GM06990 (cell line): Measurements from ENCODE around the gene ARTN.
A peak's percentile ranks its signal among the peaks of the same experiment; 100 is the strongest.

ENCODE experiments used
- DNase-seq: peaks from one replicate; pipeline ENCODE4 v3.0.0-alpha.2; 2011; ENCODE audit not compliant: insufficient read length; ENCODE audit errors: extremely low read depth
- H3K27me3 ChIP-seq: replicated peaks from 2 replicates; pipeline ENCODE4 v1.6.0; 2011; ENCODE audit warnings: low read length; ENCODE audit not compliant: control insufficient read depth, insufficient read depth
- H3K36me3 ChIP-seq: 2 replicates; pipeline ENCODE4 v1.5.1; 2011; ENCODE audit warnings: low read length; ENCODE audit not compliant: control insufficient read depth, insufficient read depth
- H3K4me3 ChIP-seq: replicated peaks from 2 replicates; pipeline ENCODE4 v1.5.1; 2011; ENCODE audit warnings: low read depth, mild to moderate bottlenecking, control low read depth, low read length
- TF ChIP-seq, protein P1 (sequence below): IDR thresholded peaks from 2 replicates; pipeline ENCODE4 v1.5.1; 2011; ENCODE audit warnings: low read length, control low read depth, mild to moderate bottlenecking, inconsistent platforms; ENCODE audit not compliant: insufficient read depth, poor library complexity, severe bottlenecking

The ARTN gene

DNA sequence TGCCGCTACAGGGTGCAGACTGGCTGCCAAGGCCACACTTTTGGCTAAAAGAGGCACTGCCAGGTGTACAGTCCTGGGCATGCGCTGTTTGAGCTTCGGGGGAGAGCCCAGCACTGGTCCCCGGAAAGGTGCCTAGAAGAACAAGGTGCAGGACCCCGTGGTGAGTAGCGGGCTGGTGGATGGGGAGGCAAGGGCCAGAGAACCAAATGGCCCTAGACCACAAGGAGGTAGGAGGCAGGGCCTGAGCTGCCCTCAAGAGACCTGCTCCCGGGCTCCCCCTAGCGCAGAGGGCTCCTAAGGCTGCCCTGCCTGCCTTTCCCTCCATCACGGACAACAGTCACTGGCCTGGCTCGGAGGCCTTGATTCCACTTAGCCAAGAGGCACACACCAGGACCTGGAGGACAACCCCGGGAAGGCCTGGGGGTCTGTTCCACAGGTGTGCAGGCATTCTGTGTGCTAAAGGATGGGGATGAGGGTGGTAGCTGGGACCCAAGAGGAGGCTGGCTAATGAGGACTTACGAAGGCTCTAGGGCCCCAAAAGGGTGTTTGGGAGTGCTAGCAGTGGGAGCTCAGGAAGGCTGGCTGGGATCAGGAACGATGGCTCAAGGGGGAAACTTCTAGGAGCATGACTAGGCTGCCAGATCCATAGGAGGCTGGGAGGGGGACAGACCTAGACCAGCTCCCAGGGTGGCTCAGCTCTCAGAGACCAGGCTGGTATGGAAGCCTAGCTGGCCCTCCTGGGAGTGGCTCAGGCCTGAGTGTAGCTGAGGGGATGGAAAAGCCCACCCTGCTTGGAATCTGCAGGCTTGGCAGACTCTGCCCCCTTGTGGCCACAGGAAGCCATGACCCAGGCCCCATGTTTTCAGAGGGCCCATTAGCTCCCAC is 742 bp downstream of the ARTN start:
- Histone ChIP-seq H3K27me3 (no peaks in the 10 kb centered on the region), H3K36me3 (no peaks in the 10 kb centered on the region; the same call in 1 of the 2 replicates), H3K4me3 (no peak overlapping the region; the same call in 1 of the 2 replicates)
- TF ChIP-seq, protein P1, sequence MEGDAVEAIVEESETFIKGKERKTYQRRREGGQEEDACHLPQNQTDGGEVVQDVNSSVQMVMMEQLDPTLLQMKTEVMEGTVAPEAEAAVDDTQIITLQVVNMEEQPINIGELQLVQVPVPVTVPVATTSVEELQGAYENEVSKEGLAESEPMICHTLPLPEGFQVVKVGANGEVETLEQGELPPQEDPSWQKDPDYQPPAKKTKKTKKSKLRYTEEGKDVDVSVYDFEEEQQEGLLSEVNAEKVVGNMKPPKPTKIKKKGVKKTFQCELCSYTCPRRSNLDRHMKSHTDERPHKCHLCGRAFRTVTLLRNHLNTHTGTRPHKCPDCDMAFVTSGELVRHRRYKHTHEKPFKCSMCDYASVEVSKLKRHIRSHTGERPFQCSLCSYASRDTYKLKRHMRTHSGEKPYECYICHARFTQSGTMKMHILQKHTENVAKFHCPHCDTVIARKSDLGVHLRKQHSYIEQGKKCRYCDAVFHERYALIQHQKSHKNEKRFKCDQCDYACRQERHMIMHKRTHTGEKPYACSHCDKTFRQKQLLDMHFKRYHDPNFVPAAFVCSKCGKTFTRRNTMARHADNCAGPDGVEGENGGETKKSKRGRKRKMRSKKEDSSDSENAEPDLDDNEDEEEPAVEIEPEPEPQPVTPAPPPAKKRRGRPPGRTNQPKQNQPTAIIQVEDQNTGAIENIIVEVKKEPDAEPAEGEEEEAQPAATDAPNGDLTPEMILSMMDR, result peak; percentile 97
- DNase-seq, result peak; percentile 51

- no peaks in the 10 kb centered on the region; the same call in 1 of the 2 replicates for H3K36me3 ChIP-seq
- TF ChIP-seq, protein P1, result no peak
- no peaks in the 10 kb centered on the region for H3K27me3 ChIP-seq
- no peak overlapping the region for H3K4me3 ChIP-seq
- no peak for DNase-seq
Measured at GRCh38 chr1:43934986-43935324, 1.4 kb downstream of the ARTN start.

- TF ChIP-seq, protein P1, result no peak
- H3K27me3 ChIP-seq, result no peaks in the 10 kb centered on the region
- H3K4me3 ChIP-seq, result no peak overlapping the region
- H3K36me3 ChIP-seq, result no peaks in the 10 kb centered on the region; the same call in 1 of the 2 replicates
- DNase-seq, result peak; percentile 20
Measured at GRCh38 chr1:43935711-43936427, 2.3 kb downstream of the ARTN start.

- DNase-seq, result peak; percentile 43
- H3K4me3 ChIP-seq, result no peak overlapping the region
Measured at GRCh38 chr1:43936431-43937151, 3.0 kb downstream of the ARTN start.

GRCh38 chr1:43937179-43937865 is 3.7 kb downstream of the ARTN start:
- TF ChIP-seq, protein P1, result no peak
- Histone ChIP-seq H3K27me3 (no peaks in the 10 kb centered on the region), H3K4me3 (no peak overlapping the region), H3K36me3 (no peaks in the 10 kb centered on the region; the same call in 1 of the 2 replicates)
- DNase-seq, result no peak

More at GRCh38 chr1:43936431-43937151, 3.0 kb downstream of the ARTN start:
- Histone ChIP-seq H3K36me3 (no peaks in the 10 kb centered on the region; the same call in 1 of the 2 replicates), H3K27me3 (no peaks in the 10 kb centered on the region)
- TF ChIP-seq, protein P1, result no peak
